GM12878 (cell line): ENCODE measurements around the gene CYP46A1. TPM values are rescaled to one million over a fixed set of nuclear protein-coding genes. Genes with fewer than 3 reads are reported as not detected.

Experiments used
- ATAC-seq: fragments of 200-7000 bp; cut with Tn5 transposase; 3 replicates; pipeline ENCODE4 v1.9.1; 2020; ENCODE audit warnings: mild to moderate bottlenecking, moderate library complexity
- BruUV-seq: library from RNA; stranded (reverse); fragments of 400-500 nt; replicated peaks from 2 replicates; lab custom pipeline; 2021; lab: Mats Ljungman, UMichigan
- CTCF ChIA-PET: fragments of 300-600 bp; sonication (Branson Sonifier 250); formaldehyde crosslinking; extraction: SDS; loops from one replicate; lab custom pipeline; 2021; ENCODE audit warnings: inconsistent platforms; lab: Yijun Ruan, JAX
- POLR2A ChIA-PET: fragments of 350-600 bp; formaldehyde crosslinking; extraction: SDS; loops from one replicate; lab custom pipeline; 2021; ENCODE audit warnings: inconsistent platforms; lab: Charles Lee
- RAD21 ChIA-PET: fragments of 300-600 bp; sonication (Branson Sonifier 250); formaldehyde crosslinking; loops from one replicate; lab custom pipeline; 2023; ENCODE audit warnings: antibody characterized with exemption; ENCODE audit not compliant: unreplicated experiment; lab: Charles Lee
- SMC1A ChIA-PET: fragments of 300-600 bp; sonication (Branson Sonifier 250); formaldehyde crosslinking; loops from one replicate; lab custom pipeline; 2023; ENCODE audit not compliant: unreplicated experiment, uncharacterized antibody; lab: Charles Lee
- DNase-seq: peaks from one replicate; pipeline ENCODE4 v3.0.0-alpha.2; 2011; ENCODE audit warnings: low read depth, low spot score
- FAIRE-seq: peaks from 3 replicates; lab custom pipeline; 2011; peaks lifted over from hg19 to GRCh38; lab: Jason Lieb, UNC
- H2AFZ ChIP-seq: 2 replicates; pipeline ENCODE4 v1.6.0; 2011; ENCODE audit warnings: low read depth, low read length, control low read depth; ENCODE audit not compliant: control insufficient read depth
- H3K27ac ChIP-seq: 2 replicates; pipeline ENCODE4 v1.5.1; 2011; ENCODE audit warnings: control low read depth; ENCODE audit not compliant: control insufficient read depth, insufficient read depth
- H3K27me3 ChIP-seq, 2 experiments: replicated peaks in 1 of 2; 2 replicates each; pipeline versions ENCODE4 v1.6.0 to v1.6.1; 2011; ENCODE audit warnings: low read length in 1 of 2; ENCODE audit not compliant: control insufficient read depth in 2 of 2, insufficient read depth in 2 of 2
- H3K36me3 ChIP-seq, 2 experiments: 2 replicates each; pipeline ENCODE4 v1.5.1; 2011; ENCODE audit warnings: low read length in 1 of 2; ENCODE audit not compliant: control insufficient read depth in 2 of 2, insufficient read depth in 2 of 2
- H3K4me1 ChIP-seq: 2 replicates; pipeline ENCODE4 v1.6.1; 2011; ENCODE audit warnings: mild to moderate bottlenecking, low read length, moderate library complexity, mixed read lengths; ENCODE audit not compliant: control insufficient read depth, insufficient read depth
- H3K4me2 ChIP-seq: 2 replicates; pipeline ENCODE4 v1.6.0; 2011; ENCODE audit warnings: control low read depth; ENCODE audit not compliant: control insufficient read depth, insufficient read depth
- H3K4me3 ChIP-seq: fragments of 200-600 bp; sonication (generic); 2 replicates; pipeline ENCODE4 v1.5.1; 2016
- H3K79me2 ChIP-seq: 2 replicates; pipeline ENCODE4 v1.6.0; 2011; ENCODE audit warnings: low read length; ENCODE audit not compliant: control insufficient read depth, insufficient read depth
- H3K9ac ChIP-seq: 2 replicates; pipeline ENCODE4 v1.8.0; 2011; ENCODE audit warnings: low read length, control low read depth, mixed read lengths; ENCODE audit not compliant: control insufficient read depth, insufficient read depth
- H3K9me3 ChIP-seq: replicated peaks from 3 replicates; pipeline ENCODE4 v1.5.1; 2011; ENCODE audit warnings: mild to moderate bottlenecking, low read length; ENCODE audit not compliant: control insufficient read depth, insufficient read depth
- H4K20me1 ChIP-seq: 2 replicates; pipeline ENCODE4 v1.6.0; 2011; ENCODE audit not compliant: control insufficient read depth, insufficient read depth
- CHD1 ChIP-seq: IDR thresholded peaks from 2 replicates; pipeline ENCODE4 v1.6.1; 2012; ENCODE audit warnings: low read depth, low read length, improper control_type of control experiment
- HDGF ChIP-seq: fragments of 450-650 bp; IDR thresholded peaks from 2 replicates; pipeline ENCODE4 v1.6.1; 2016; ENCODE audit warnings: antibody characterized with exemption
- JUNB ChIP-seq: IDR thresholded peaks from 2 replicates; pipeline ENCODE4 v1.6.1; 2016; ENCODE audit warnings: antibody characterized with exemption, mild to moderate bottlenecking
- MYC ChIP-seq: IDR thresholded peaks from 2 replicates; pipeline ENCODE4 v1.6.1; 2011; ENCODE audit warnings: mild to moderate bottlenecking, low read length, moderate library complexity, inconsistent platforms; ENCODE audit not compliant: insufficient read depth, insufficient replicate concordance, insufficient read length, severe bottlenecking
- NKRF ChIP-seq: fragments of 450-650 bp; conservative IDR thresholded peaks from 2 replicates; pipeline ENCODE4 v1.6.1; 2017; ENCODE audit warnings: mild to moderate bottlenecking, moderate library complexity
- PML ChIP-seq: IDR thresholded peaks from 2 replicates; pipeline ENCODE4 v1.6.1; 2012; ENCODE audit warnings: low read length, inconsistent platforms
- SIN3A ChIP-seq: IDR thresholded peaks from 2 replicates; pipeline ENCODE4 v1.6.1; 2012; ENCODE audit warnings: low read depth, low read length, improper control_type of control experiment
- SMAD5 ChIP-seq: IDR thresholded peaks from 2 replicates; pipeline ENCODE4 v1.6.1; 2016; ENCODE audit warnings: antibody characterized with exemption, low read depth
- TAF1 ChIP-seq: IDR thresholded peaks from 2 replicates; pipeline ENCODE4 v1.6.1; 2011; ENCODE audit warnings: mild to moderate bottlenecking, low read depth, low read length, borderline replicate concordance
- ZBTB33 ChIP-seq: fragments of 450-650 bp; IDR thresholded peaks from 2 replicates; pipeline ENCODE4 v1.6.1; 2017; ENCODE audit warnings: mild to moderate bottlenecking
- WGBS: methylation state at CpG from one replicate; pipeline ENCODE4 v1.1.6; 2016; ENCODE audit warnings: low lambda C conversion rate; ENCODE audit not compliant: insufficient replicate concordance, insufficient coverage; ENCODE audit errors: missing lambda C conversion rate; 5-methylcytosine and 5-hydroxymethylcytosine counted together
- in situ Hi-C: fragments of 300-500 bp; cut with MboI; formaldehyde crosslinking; loops from 9 replicates; pipeline ENCODE4 v1.14.3; 2018; ENCODE audit warnings: mixed read lengths
- intact Hi-C: fragments of 100-400 bp; cut with micrococcal nuclease; formaldehyde crosslinking; loops from one replicate; pipeline ENCODE4 v1.14.2; 2022; ENCODE audit not compliant: unreplicated experiment
- polyA plus RNA-seq, 11 experiments: library from polyadenylated mRNA; depleted of rRNA in 4 of 11; unstranded in 6 of 11; stranded (reverse) in 5 of 11; fragments of >200 nt; fragmentation: Nextera tagmentation in 4 of 11; fragmentation: Illumina TruSeq in 1 of 11; extraction: Ambion mirVana in 4 of 11; extraction: Trizol in 1 of 11; gene quantifications; 1 replicate in 1 of 11; 2 replicates in 10 of 11; pipeline versions ENCODE4 v1.2.1 to v1.2.3, GENCODE V29; 2011 to 2016; ENCODE audit warnings: inconsistent platforms in 2 of 11, missing spikeins in 2 of 11, low read depth in 1 of 11
- total RNA-seq, 4 experiments: library from RNA; depleted of rRNA in 3 of 4; stranded (reverse); fragments of >200 nt in 3 of 4; fragmentation: Illumina TruSeq in 1 of 4; extraction: Trizol in 1 of 4; gene quantifications; 2 replicates each; pipeline versions ENCODE4 v1.2.1 to v1.2.3, GENCODE V29; 2013 to 2021
- TF ChIP-seq, protein P1 (sequence below): fragments of 450-650 bp; IDR thresholded peaks from 2 replicates; pipeline ENCODE4 v1.6.1; 2016; ENCODE audit warnings: mild to moderate bottlenecking

The CYP46A1 gene
- total and polyA plus RNA-seq, 10 of the 15 experiments (the other 5 are each of a cell fraction or from before 2014, with no cell fraction given): 0.04 to 0.11 TPM; not detected in 8

- intact Hi-C loops: no loop called here
- ATAC-seq (no peak), FAIRE-seq (no peak), DNase-seq (no peak)
- H4K20me1 ChIP-seq: no peaks in the 10 kb centered on the region
- H3K27me3 ChIP-seq: peaks cover 0 to 2% of the 10 kb centered on the region in 2 experiments
- H3K4me2 ChIP-seq: no peak overlapping the region
- POLR2A ChIA-PET: no interaction called here
- H3K36me3 ChIP-seq: no peaks in the 10 kb centered on the region
- no TSS peak for BruUV-seq
- H3K4me1 ChIP-seq: no peaks in the 10 kb centered on the region
- no peak overlapping the region for H3K27ac ChIP-seq
- no peaks in the 10 kb centered on the region for H3K79me2 ChIP-seq
- H3K9ac ChIP-seq: no peak overlapping the region
- RAD21 ChIA-PET: no interaction called here
- H3K4me3 ChIP-seq: no peak overlapping the region
- CTCF ChIA-PET: no interaction called here
- H2AFZ ChIP-seq: no peak overlapping the region
- 30% methylated on average over 21 of the region's 23 CpGs for WGBS
- SMC1A ChIA-PET: interaction anchor here (1.4 kb wide), 1 partner anchor 53 kb away, joined by 3 read pairs; no protein-coding TSS in a partner anchor
- TF ChIP-seq SMAD5: no peak
- no peak for TF ChIP-seq ZBTB33
- TF ChIP-seq JUNB: no peak
- TF ChIP-seq, protein P1, sequence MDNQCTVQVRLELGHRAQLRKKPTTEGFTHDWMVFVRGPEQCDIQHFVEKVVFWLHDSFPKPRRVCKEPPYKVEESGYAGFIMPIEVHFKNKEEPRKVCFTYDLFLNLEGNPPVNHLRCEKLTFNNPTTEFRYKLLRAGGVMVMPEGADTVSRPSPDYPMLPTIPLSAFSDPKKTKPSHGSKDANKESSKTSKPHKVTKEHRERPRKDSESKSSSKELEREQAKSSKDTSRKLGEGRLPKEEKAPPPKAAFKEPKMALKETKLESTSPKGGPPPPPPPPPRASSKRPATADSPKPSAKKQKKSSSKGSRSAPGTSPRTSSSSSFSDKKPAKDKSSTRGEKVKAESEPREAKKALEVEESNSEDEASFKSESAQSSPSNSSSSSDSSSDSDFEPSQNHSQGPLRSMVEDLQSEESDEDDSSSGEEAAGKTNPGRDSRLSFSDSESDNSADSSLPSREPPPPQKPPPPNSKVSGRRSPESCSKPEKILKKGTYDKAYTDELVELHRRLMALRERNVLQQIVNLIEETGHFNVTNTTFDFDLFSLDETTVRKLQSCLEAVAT: no peak
- TF ChIP-seq MYC: no peak
- TF ChIP-seq PML: no peak
- no peak for TF ChIP-seq SIN3A
- TF ChIP-seq CHD1: no peak
- no peak for TF ChIP-seq HDGF
- TF ChIP-seq NKRF: no peak
- TF ChIP-seq TAF1: no peak
- TF ChIP-seq, all 136 proteins: peak for 0
- in situ Hi-C loops: no loop called here
- no peaks in the 10 kb centered on the region for H3K9me3 ChIP-seq
Observed at GRCh38 chr14:99732436-99733210, 48.5 kb downstream of the CYP46A1 start.
